GM23338 (cell line): ENCODE data around the gene C5orf47.

Experiments
- CREB1 ChIP-seq: fragments of 250-450 bp; sonication (Bioruptor Pico); IDR thresholded peaks from 2 replicates; pipeline ENCODE4 v1.5.0; 2020; ENCODE audit warnings: low read depth, mild to moderate bottlenecking, moderate library complexity
- CTCF ChIP-seq, 2 experiments: fragments of 200-600 bp in 1 of 2; sonication (generic) in 1 of 2; conservative IDR thresholded peaks; 2 replicates each; pipeline versions ENCODE4 v1.5.1 to v1.6.1; 2016 to 2017; ENCODE audit warnings: antibody characterized with exemption in 2 of 2, low read depth in 2 of 2, mild to moderate bottlenecking in 2 of 2, moderate library complexity in 1 of 2
- ETS1 ChIP-seq: IDR thresholded peaks from 2 replicates; pipeline ENCODE4 v1.6.1; 2016; ENCODE audit warnings: antibody characterized with exemption
- EZH2 ChIP-seq: fragments of 200-600 bp; sonication (generic); IDR thresholded peaks from one replicate; pipeline ENCODE4 v1.8.0; 2017; ENCODE audit warnings: antibody characterized with exemption, mild to moderate bottlenecking, low read depth; ENCODE audit not compliant: unreplicated experiment
- EZH2phosphoT487 ChIP-seq: fragments of 200-600 bp; sonication (generic); IDR thresholded peaks from one replicate; pipeline ENCODE4 v1.8.1; 2018; ENCODE audit warnings: antibody characterized with exemption; ENCODE audit not compliant: unreplicated experiment
- JUNB ChIP-seq: IDR thresholded peaks from one replicate; pipeline ENCODE4 v1.6.1; 2016; ENCODE audit warnings: antibody characterized with exemption; ENCODE audit not compliant: unreplicated experiment
- POLR2AphosphoS5 ChIP-seq: IDR thresholded peaks from 2 replicates; pipeline ENCODE4 v1.6.1; 2016; ENCODE audit warnings: antibody characterized with exemption, low read depth
- REST ChIP-seq: IDR thresholded peaks from one replicate; pipeline ENCODE4 v1.6.1; 2018; ENCODE audit warnings: antibody characterized with exemption; ENCODE audit not compliant: unreplicated experiment
- ZNF114 ChIP-seq: fragments of 250-450 bp; sonication (Bioruptor Pico); IDR thresholded peaks from 2 replicates; pipeline ENCODE4 v1.5.0; 2020; ENCODE audit warnings: mild to moderate bottlenecking, moderate library complexity

- TF ChIP-seq CTCF (conservative IDR thresholded peaks at IDR 0.05; ENCODE audit: low read depth in 2 of 2): 0 out of 4 replicates have a peak, but pooled peaks of 1 of the 2 experiments have one; percentile 4
- no peak for TF ChIP-seq EZH2phosphoT487
- no peak; the same call in 1 of the 2 replicates for TF ChIP-seq POLR2AphosphoS5
- no peak for TF ChIP-seq ZNF114 (CRISPR knock-in tag)
- no peak for TF ChIP-seq EZH2
- TF ChIP-seq REST: no peak
- no peak for TF ChIP-seq CREB1 (CRISPR knock-in tag)
- no peak for TF ChIP-seq ETS1
- TF ChIP-seq JUNB: no peak
These were observed 16.4 kb upstream of the C5orf47 start for GRCh38 chr5:173972607-173972924.
